Prostate gland (tissue), 2 donors: Measurements from ENCODE around the gene MAPKAP1.

ENCODE experiments used
- CTCF ChIP-seq, 4 experiments: fragments of 200-600 bp in 2 of 4; fragments of 450-650 bp in 2 of 4; sonication (generic) in 2 of 4; IDR thresholded peaks; 1 replicate in 3 of 4; 2 replicates in 1 of 4; pipeline ENCODE4 v1.5.1; 2016 to 2019; ENCODE audit warnings: antibody characterized with exemption in 4 of 4, mild to moderate bottlenecking in 2 of 4, moderate library complexity in 2 of 4
- POLR2A ChIP-seq: fragments of 450-650 bp; IDR thresholded peaks from one replicate; pipeline ENCODE4 v1.6.1; 2016; ENCODE audit warnings: antibody characterized with exemption, mild to moderate bottlenecking
- POLR2AphosphoS5 ChIP-seq: sonication (generic); formaldehyde crosslinking; IDR thresholded peaks from one replicate; pipeline ENCODE4 v1.6.1; 2017; ENCODE audit warnings: antibody characterized with exemption

- TF ChIP-seq CTCF (IDR thresholded peaks at IDR 0.05) = no peak
- TF ChIP-seq POLR2A = no peak
- TF ChIP-seq POLR2AphosphoS5 = no peak
Measured at GRCh38 chr9:125663127-125663526, 43.9 kb downstream of the MAPKAP1 start.
